ENCODE measurements around the gene TNP1. TPM values are rescaled to one million over a fixed set of nuclear protein-coding genes. Genes with fewer than 3 reads are reported as not detected.

Gene TNP1
- total and polyA plus RNA-seq, 2 experiments from 2014 or later: not detected

- TF ChIP-seq EZH2 (IDR thresholded peaks at IDR 0.05; ENCODE audit: low read depth, unreplicated experiment): no peak
- TF ChIP-seq ETS1 (IDR thresholded peaks at IDR 0.05): no peak
- no peak for TF ChIP-seq NANOG (IDR thresholded peaks at IDR 0.05; ENCODE audit: borderline replicate concordance)
- no peak for TF ChIP-seq JUNB (IDR thresholded peaks at IDR 0.05; ENCODE audit: unreplicated experiment)
Observed at GRCh38 chr2:216905649-216906329, 45.9 kb upstream of the TNP1 start (continued).

- Histone ChIP-seq H3K79me2 (replicated peaks; ENCODE audit: insufficient read depth) (no peaks in the 10 kb centered on the region), H3K27ac (ENCODE audit: low read depth) (no peak overlapping the region), H3K9me2 (ENCODE audit: insufficient read depth) (no peaks in the 10 kb centered on the region), H3K27me3 (ENCODE audit: insufficient read depth) (no peaks in the 10 kb centered on the region), H2AFZ (no peak overlapping the region), H3K36me3 (ENCODE audit: insufficient read depth) (no peaks in the 10 kb centered on the region), H3K4me3 (no peak overlapping the region), H3K4me1 (ENCODE audit: insufficient read depth) (no peaks in the 10 kb centered on the region), H3F3A (replicated peaks; ENCODE audit: low read depth) (no peaks in the 10 kb centered on the region), H4K20me1 (replicated peaks; ENCODE audit: insufficient read depth) (no peaks in the 10 kb centered on the region), H3K4me2 (no peak overlapping the region)
- no peak overlapping the region for H3K27ac Mint-ChIP-seq
- H3K4me3 Mint-ChIP-seq: no peak overlapping the region
- peaks cover 28% of the 10 kb centered on the region for H3K9me3 Mint-ChIP-seq
- H3K36me3 Mint-ChIP-seq (ENCODE audit: low read depth): peaks cover 14% of the 10 kb centered on the region; the same call in 2 of the 3 replicates
- ATAC-seq (no peak), DNase-seq (ENCODE audit: low spot score) (no peak)
- no peaks in the 10 kb centered on the region for H3K27me3 Mint-ChIP-seq (ENCODE audit: insufficient read depth, low read depth, poor library complexity)
- H3K4me1 Mint-ChIP-seq: no peaks in the 10 kb centered on the region; the same call in 2 of the 3 replicates
- no peak for TF ChIP-seq ETS1 (IDR thresholded peaks at IDR 0.05)
- no peak for TF ChIP-seq REST (IDR thresholded peaks at IDR 0.05; ENCODE audit: unreplicated experiment)
- TF ChIP-seq ZNF114 (CRISPR knock-in tag; IDR thresholded peaks at IDR 0.05): no peak
- no peak for TF ChIP-seq EZH2 (IDR thresholded peaks at IDR 0.05; ENCODE audit: low read depth, unreplicated experiment)
- TF ChIP-seq JUNB (IDR thresholded peaks at IDR 0.05; ENCODE audit: unreplicated experiment): no peak
- no peak for TF ChIP-seq POLR2AphosphoS5 (IDR thresholded peaks at IDR 0.05; ENCODE audit: low read depth)
- no peak for TF ChIP-seq ZNF462 (CRISPR knock-in tag; IDR thresholded peaks at IDR 0.05)
- no peak for TF ChIP-seq EZH2phosphoT487 (IDR thresholded peaks at IDR 0.05; ENCODE audit: unreplicated experiment)
- TF ChIP-seq STAT1 (IDR thresholded peaks at IDR 0.05; ENCODE audit: unreplicated experiment): no peak
- no peak for TF ChIP-seq ZNF331 (CRISPR knock-in tag; IDR thresholded peaks at IDR 0.05; ENCODE audit: low read depth)
- no peak for TF ChIP-seq NANOG (IDR thresholded peaks at IDR 0.05; ENCODE audit: borderline replicate concordance)
Observed at GRCh38 chr2:216904974-216905373, 45.1 kb upstream of the TNP1 start.
